Measurements from ENCODE around the gene DNAH3.

- TF ChIP-seq CTCF (IDR thresholded peaks at IDR 0.05; ENCODE audit: low read length): no peak
- TF ChIP-seq EZH2phosphoT487 (IDR thresholded peaks at IDR 0.05; ENCODE audit: low read length): no peak
- no peak for TF ChIP-seq EZH2 (optimal IDR thresholded peaks at IDR 0.05; ENCODE audit: low read depth, low read length)
Observed at GRCh38 chr16:21033264-21033663, 117.4 kb downstream of the DNAH3 start.
